Subcutaneous adipose tissue (tissue), 4 donors: Measurements from ENCODE around the gene GMFB. TPM values are rescaled to one million over a fixed set of nuclear protein-coding genes. Genes with fewer than 3 reads are reported as not detected.

Experiments
- CTCF ChIP-seq: fragments of 450-650 bp; IDR thresholded peaks from one replicate; pipeline ENCODE4 v1.5.1; 2016; ENCODE audit warnings: low read depth, mild to moderate bottlenecking, control low read depth, antibody characterized with exemption, moderate library complexity
- total RNA-seq, 4 donors: library from RNA; depleted of rRNA; stranded (reverse); fragments of >200 nt; gene quantifications; one replicate each; pipeline ENCODE4 v1.1.0, GENCODE V29; 2016

The GMFB gene
- total RNA-seq, 4 donors from 2014 or later = 35.8 to 100 (median 85.5) TPM

DNA sequence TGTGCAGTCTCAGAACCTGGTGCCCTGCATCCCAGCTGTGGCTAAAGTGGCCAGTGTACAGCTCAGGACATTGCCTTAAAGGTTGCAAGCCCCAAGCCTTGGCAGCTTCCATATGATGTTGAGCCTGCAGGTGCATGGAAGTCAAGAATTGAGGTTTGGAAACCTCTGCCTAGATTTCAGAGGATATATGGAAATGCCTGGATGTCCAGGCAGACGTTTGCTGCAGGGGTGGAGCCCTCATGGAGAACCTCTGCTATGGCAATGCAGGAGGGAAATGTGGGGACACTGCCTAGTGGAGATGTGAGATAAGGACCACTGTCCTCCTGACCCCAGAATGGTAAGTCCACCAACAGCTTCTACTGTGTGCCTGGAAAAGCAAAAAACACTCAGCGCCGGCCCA lies 29.7 kb downstream of the GMFB start:
- TF ChIP-seq CTCF = no peak

- no peak for TF ChIP-seq CTCF
Measured at GRCh38 chr14:54457609-54457996, 31.2 kb downstream of the GMFB start.

DNA sequence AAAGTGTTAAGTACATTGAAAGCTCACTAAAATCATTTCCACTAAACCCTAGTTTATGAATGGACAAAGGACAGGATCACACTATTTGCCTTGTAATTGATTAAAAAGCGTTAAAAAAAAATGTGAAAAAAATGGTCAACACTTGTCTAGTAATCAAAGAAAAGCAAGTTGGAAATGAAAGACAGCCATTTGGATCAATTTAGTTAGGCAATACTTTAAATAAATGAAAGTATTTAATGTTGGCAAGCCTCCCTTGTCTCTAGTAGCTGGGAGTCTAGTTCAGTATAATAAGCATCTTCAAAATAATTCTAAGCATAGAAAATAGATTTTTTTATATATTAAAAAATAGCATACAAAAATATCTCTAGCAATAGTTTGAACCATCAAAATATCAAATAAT lies 33.4 kb downstream of the GMFB start:
- no peak for TF ChIP-seq CTCF

- TF ChIP-seq CTCF = no peak
Measured at GRCh38 chr14:54453252-54453651, 35.5 kb downstream of the GMFB start.

DNA sequence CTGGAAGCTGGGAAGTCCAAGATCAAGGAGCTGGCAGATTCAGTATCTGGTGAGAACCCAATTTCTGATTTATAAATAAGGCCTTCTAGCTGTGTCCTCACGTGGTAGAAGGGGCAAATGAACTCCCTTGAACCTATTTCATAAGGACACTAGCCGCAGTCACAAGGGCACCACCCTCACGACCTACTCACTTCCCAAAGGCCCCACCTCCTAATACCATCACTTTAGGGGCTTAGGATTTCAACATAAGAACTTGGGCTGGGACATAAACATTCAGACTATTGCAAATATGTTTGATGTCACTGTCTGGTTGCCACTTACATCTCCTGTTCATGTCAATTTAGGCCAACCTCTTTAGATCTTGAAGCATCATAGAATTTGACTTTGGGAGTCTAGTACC lies 36.8 kb downstream of the GMFB start:
- no peak for TF ChIP-seq CTCF

GRCh38 chr14:54451121-54451601 lies 37.6 kb downstream of the GMFB start:
- TF ChIP-seq CTCF = no peak

- no peak for TF ChIP-seq CTCF
Measured at GRCh38 chr14:54450535-54450934, 38.2 kb downstream of the GMFB start.
